DOHH2 (cell line): ENCODE results near the gene DENND5B.

Experiments used
- H3F3A ChIP-seq: fragments of 200-600 bp; sonication (generic), shearing (Covaris generic); 2 replicates; pipeline ENCODE4 v1.6.0; 2016; ENCODE audit warnings: antibody characterized with exemption, mild to moderate bottlenecking; ENCODE audit not compliant: control insufficient read depth, insufficient read depth
- H3K27ac ChIP-seq: fragments of 200-600 bp; sonication (generic); 2 replicates; pipeline ENCODE4 v1.5.1; 2014; ENCODE audit warnings: low read depth, mild to moderate bottlenecking, low read length, moderate library complexity
- H3K27me3 ChIP-seq: fragments of 200-600 bp; sonication (generic); 2 replicates; pipeline ENCODE4 v1.6.1; 2014; ENCODE audit warnings: mild to moderate bottlenecking, low read length, mixed read lengths; ENCODE audit not compliant: control insufficient read depth
- H3K36me3 ChIP-seq: fragments of 200-600 bp; sonication (generic); 2 replicates; pipeline ENCODE4 v1.6.1; 2014; ENCODE audit warnings: mild to moderate bottlenecking, low read length, moderate library complexity, mixed read lengths; ENCODE audit not compliant: control insufficient read depth
- H3K4me1 ChIP-seq: fragments of 200-600 bp; sonication (generic); 2 replicates; pipeline ENCODE4 v1.6.1; 2014; ENCODE audit warnings: mild to moderate bottlenecking, low read length, mixed read lengths; ENCODE audit not compliant: control insufficient read depth
- H3K4me2 ChIP-seq: fragments of 200-600 bp; sonication (generic); 2 replicates; pipeline ENCODE4 v1.6.0; 2014; ENCODE audit warnings: mild to moderate bottlenecking, low read length, moderate library complexity
- H3K4me3 ChIP-seq: fragments of 200-600 bp; sonication (generic); 2 replicates; pipeline ENCODE4 v1.5.1; 2014; ENCODE audit warnings: mild to moderate bottlenecking, low read length, mixed read lengths
- H3K79me2 ChIP-seq: fragments of 200-600 bp; sonication (generic); 2 replicates; pipeline ENCODE4 v1.6.1; 2014; ENCODE audit warnings: mild to moderate bottlenecking, low read length, mixed read lengths; ENCODE audit not compliant: control insufficient read depth
- H3K9me2 ChIP-seq: fragments of 200-600 bp; sonication (generic); replicated peaks from 2 replicates; pipeline ENCODE4 v1.6.1; 2014; ENCODE audit warnings: mild to moderate bottlenecking, low read length, mixed read lengths; ENCODE audit not compliant: control insufficient read depth
- H3K9me3 ChIP-seq: fragments of 200-600 bp; sonication (generic); 2 replicates; pipeline ENCODE4 v1.6.1; 2014; ENCODE audit warnings: antibody characterized with exemption, low read length, mixed read lengths; ENCODE audit not compliant: control insufficient read depth, insufficient read depth
- H4K20me1 ChIP-seq: fragments of 200-600 bp; sonication (generic); 2 replicates; pipeline ENCODE4 v1.6.0; 2014; ENCODE audit warnings: low read depth, mild to moderate bottlenecking, antibody characterized with exemption, low read length, moderate library complexity; ENCODE audit not compliant: control insufficient read depth, insufficient read depth
- EZH2phosphoT487 ChIP-seq: fragments of 200-600 bp; sonication (generic); IDR thresholded peaks from 2 replicates; pipeline ENCODE4 v1.6.1; 2017; ENCODE audit warnings: borderline replicate concordance, mild to moderate bottlenecking, antibody characterized with exemption, low read length, moderate library complexity, mixed read lengths
- TF ChIP-seq, protein P1 (sequence below): fragments of 200-600 bp; sonication (generic); IDR thresholded peaks from one replicate; pipeline ENCODE4 v1.5.1; 2014; ENCODE audit warnings: antibody characterized with exemption, mild to moderate bottlenecking, low read depth, low read length; ENCODE audit not compliant: poor library complexity, severe bottlenecking

The DENND5B gene

GRCh38 chr12:31479516-31480210 lies 111.3 kb downstream of the DENND5B start:
- Histone ChIP-seq H3K36me3 (peaks cover 16% of the 10 kb centered on the region), H3K9me2 (no peaks in the 10 kb centered on the region), H3F3A (peaks cover 7% of the 10 kb centered on the region; the same call in 1 of the 2 replicates), H3K4me1 (peaks cover 51% of the 10 kb centered on the region), H3K27ac (no peak overlapping the region), H3K9me3 (no peaks in the 10 kb centered on the region), H3K4me3 (peak overlapping the region; percentile 10; the same call in 1 of the 2 replicates), H4K20me1 (no peaks in the 10 kb centered on the region), H3K79me2 (no peaks in the 10 kb centered on the region), H3K4me2 (peak overlapping the region; percentile 39), H3K27me3 (no peaks in the 10 kb centered on the region)
- TF ChIP-seq EZH2phosphoT487, result no peak
- TF ChIP-seq, protein P1, sequence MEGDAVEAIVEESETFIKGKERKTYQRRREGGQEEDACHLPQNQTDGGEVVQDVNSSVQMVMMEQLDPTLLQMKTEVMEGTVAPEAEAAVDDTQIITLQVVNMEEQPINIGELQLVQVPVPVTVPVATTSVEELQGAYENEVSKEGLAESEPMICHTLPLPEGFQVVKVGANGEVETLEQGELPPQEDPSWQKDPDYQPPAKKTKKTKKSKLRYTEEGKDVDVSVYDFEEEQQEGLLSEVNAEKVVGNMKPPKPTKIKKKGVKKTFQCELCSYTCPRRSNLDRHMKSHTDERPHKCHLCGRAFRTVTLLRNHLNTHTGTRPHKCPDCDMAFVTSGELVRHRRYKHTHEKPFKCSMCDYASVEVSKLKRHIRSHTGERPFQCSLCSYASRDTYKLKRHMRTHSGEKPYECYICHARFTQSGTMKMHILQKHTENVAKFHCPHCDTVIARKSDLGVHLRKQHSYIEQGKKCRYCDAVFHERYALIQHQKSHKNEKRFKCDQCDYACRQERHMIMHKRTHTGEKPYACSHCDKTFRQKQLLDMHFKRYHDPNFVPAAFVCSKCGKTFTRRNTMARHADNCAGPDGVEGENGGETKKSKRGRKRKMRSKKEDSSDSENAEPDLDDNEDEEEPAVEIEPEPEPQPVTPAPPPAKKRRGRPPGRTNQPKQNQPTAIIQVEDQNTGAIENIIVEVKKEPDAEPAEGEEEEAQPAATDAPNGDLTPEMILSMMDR, result no peak

DNA sequence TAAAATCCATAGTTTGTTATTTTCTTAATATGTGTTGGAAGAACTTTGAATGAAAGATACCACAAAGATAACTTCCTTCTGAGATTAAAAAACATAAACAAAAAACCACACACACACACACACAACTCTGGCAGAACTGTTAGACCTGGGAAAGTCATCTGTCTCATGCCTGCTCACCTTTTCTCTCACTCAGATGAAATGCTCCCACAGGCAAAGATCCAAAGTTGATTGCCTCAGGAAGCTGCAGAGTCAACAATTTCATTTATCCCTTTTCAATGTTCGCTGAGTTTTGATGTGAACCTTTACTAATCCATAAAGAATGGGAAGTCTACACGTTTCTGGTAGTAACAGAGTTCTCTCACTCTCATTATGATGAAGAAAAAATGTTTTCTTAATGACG lies 112.0 kb downstream of the DENND5B start:
- Histone ChIP-seq H3F3A (peaks cover 7% of the 10 kb centered on the region; the same call in 1 of the 2 replicates), H3K4me3 (no peak overlapping the region), H3K9me2 (no peaks in the 10 kb centered on the region), H3K27me3 (no peaks in the 10 kb centered on the region), H3K79me2 (no peaks in the 10 kb centered on the region), H4K20me1 (no peaks in the 10 kb centered on the region), H3K27ac (no peak overlapping the region), H3K4me2 (peak overlapping the region; percentile 39; the same call in 1 of the 2 replicates), H3K36me3 (peaks cover 16% of the 10 kb centered on the region), H3K9me3 (no peaks in the 10 kb centered on the region), H3K4me1 (peaks cover 51% of the 10 kb centered on the region)
- TF ChIP-seq, protein P1, result no peak
- no peak for TF ChIP-seq EZH2phosphoT487

- Histone ChIP-seq H3K4me2 (peak overlapping the region; percentile 50), H3K9me2 (no peaks in the 10 kb centered on the region), H3K27me3 (no peaks in the 10 kb centered on the region), H3F3A (peaks cover 7% of the 10 kb centered on the region; the same call in 1 of the 2 replicates), H3K79me2 (no peaks in the 10 kb centered on the region), H3K9me3 (no peaks in the 10 kb centered on the region), H4K20me1 (no peaks in the 10 kb centered on the region), H3K36me3 (peaks cover 16% of the 10 kb centered on the region), H3K27ac (no peak overlapping the region), H3K4me1 (peaks cover 51% of the 10 kb centered on the region), H3K4me3 (peak overlapping the region; percentile 22; the same call in 1 of the 2 replicates)
- no peak for TF ChIP-seq EZH2phosphoT487
- TF ChIP-seq, protein P1, result no peak
Measured at GRCh38 chr12:31478425-31478824, 112.5 kb downstream of the DENND5B start.
